GM12878 (cell line): Measurements from ENCODE around the gene UBE2O. TPM values are rescaled to one million over a fixed set of nuclear protein-coding genes. Genes with fewer than 3 reads are reported as not detected.
A peak's percentile ranks its signal among the peaks of the same experiment; 100 is the strongest.

Experiments
- ATAC-seq: fragments of 200-7000 bp; cut with Tn5 transposase; 3 replicates; pipeline ENCODE4 v1.9.1; 2020; ENCODE audit warnings: mild to moderate bottlenecking, moderate library complexity
- BruUV-seq: library from RNA; stranded (reverse); fragments of 400-500 nt; replicated peaks from 2 replicates; lab custom pipeline; 2021; lab: Mats Ljungman, UMichigan
- CTCF ChIA-PET: fragments of 300-600 bp; sonication (Branson Sonifier 250); formaldehyde crosslinking; extraction: SDS; loops from one replicate; lab custom pipeline; 2021; ENCODE audit warnings: inconsistent platforms; lab: Yijun Ruan, JAX
- POLR2A ChIA-PET: fragments of 350-600 bp; formaldehyde crosslinking; extraction: SDS; loops from one replicate; lab custom pipeline; 2021; ENCODE audit warnings: inconsistent platforms; lab: Charles Lee
- RAD21 ChIA-PET: fragments of 300-600 bp; sonication (Branson Sonifier 250); formaldehyde crosslinking; loops from one replicate; lab custom pipeline; 2023; ENCODE audit warnings: antibody characterized with exemption; ENCODE audit not compliant: unreplicated experiment; lab: Charles Lee
- SMC1A ChIA-PET: fragments of 300-600 bp; sonication (Branson Sonifier 250); formaldehyde crosslinking; loops from one replicate; lab custom pipeline; 2023; ENCODE audit not compliant: unreplicated experiment, uncharacterized antibody; lab: Charles Lee
- DNase-seq: peaks from one replicate; pipeline ENCODE4 v3.0.0-alpha.2; 2011; ENCODE audit warnings: low read depth, low spot score
- FAIRE-seq: peaks from 3 replicates; lab custom pipeline; 2011; peaks lifted over from hg19 to GRCh38; lab: Jason Lieb, UNC
- H2AFZ ChIP-seq: 2 replicates; pipeline ENCODE4 v1.6.0; 2011; ENCODE audit warnings: low read depth, low read length, control low read depth; ENCODE audit not compliant: control insufficient read depth
- H3K27ac ChIP-seq: 2 replicates; pipeline ENCODE4 v1.5.1; 2011; ENCODE audit warnings: control low read depth; ENCODE audit not compliant: control insufficient read depth, insufficient read depth
- H3K27me3 ChIP-seq, 2 experiments: replicated peaks in 1 of 2; 2 replicates each; pipeline versions ENCODE4 v1.6.0 to v1.6.1; 2011; ENCODE audit warnings: low read length in 1 of 2; ENCODE audit not compliant: control insufficient read depth in 2 of 2, insufficient read depth in 2 of 2
- H3K36me3 ChIP-seq, 2 experiments: 2 replicates each; pipeline ENCODE4 v1.5.1; 2011; ENCODE audit warnings: low read length in 1 of 2; ENCODE audit not compliant: control insufficient read depth in 2 of 2, insufficient read depth in 2 of 2
- H3K4me1 ChIP-seq: 2 replicates; pipeline ENCODE4 v1.6.1; 2011; ENCODE audit warnings: mild to moderate bottlenecking, low read length, moderate library complexity, mixed read lengths; ENCODE audit not compliant: control insufficient read depth, insufficient read depth
- H3K4me2 ChIP-seq: 2 replicates; pipeline ENCODE4 v1.6.0; 2011; ENCODE audit warnings: control low read depth; ENCODE audit not compliant: control insufficient read depth, insufficient read depth
- H3K4me3 ChIP-seq: fragments of 200-600 bp; sonication (generic); 2 replicates; pipeline ENCODE4 v1.5.1; 2016
- H3K79me2 ChIP-seq: 2 replicates; pipeline ENCODE4 v1.6.0; 2011; ENCODE audit warnings: low read length; ENCODE audit not compliant: control insufficient read depth, insufficient read depth
- H3K9ac ChIP-seq: 2 replicates; pipeline ENCODE4 v1.8.0; 2011; ENCODE audit warnings: low read length, control low read depth, mixed read lengths; ENCODE audit not compliant: control insufficient read depth, insufficient read depth
- H3K9me3 ChIP-seq: replicated peaks from 3 replicates; pipeline ENCODE4 v1.5.1; 2011; ENCODE audit warnings: mild to moderate bottlenecking, low read length; ENCODE audit not compliant: control insufficient read depth, insufficient read depth
- H4K20me1 ChIP-seq: 2 replicates; pipeline ENCODE4 v1.6.0; 2011; ENCODE audit not compliant: control insufficient read depth, insufficient read depth
- CEBPB ChIP-seq, 2 experiments: fragments of 150-350 bp in 1 of 2; IDR thresholded peaks; 2 replicates each; pipeline ENCODE4 v1.6.1; 2012 to 2014; ENCODE audit warnings: low read depth in 2 of 2, low read length in 2 of 2, borderline replicate concordance in 1 of 2, inconsistent platforms in 1 of 2
- CHD2 ChIP-seq: IDR thresholded peaks from 2 replicates; pipeline ENCODE4 v1.6.1; 2011; ENCODE audit warnings: low read depth, low read length, improper control_type of control experiment, borderline replicate concordance
- IKZF2 ChIP-seq, 2 experiments: fragments of 450-650 bp; IDR thresholded peaks; 2 replicates each; pipeline ENCODE4 v1.6.1; 2017; ENCODE audit warnings: mild to moderate bottlenecking in 2 of 2, moderate library complexity in 2 of 2
- MTA2 ChIP-seq: fragments of 450-650 bp; IDR thresholded peaks from 2 replicates; pipeline ENCODE4 v1.6.1; 2016; ENCODE audit warnings: low read depth, mild to moderate bottlenecking, moderate library complexity
- MYC ChIP-seq: IDR thresholded peaks from 2 replicates; pipeline ENCODE4 v1.6.1; 2011; ENCODE audit warnings: mild to moderate bottlenecking, low read length, moderate library complexity, inconsistent platforms; ENCODE audit not compliant: insufficient read depth, insufficient replicate concordance, insufficient read length, severe bottlenecking
- POLR2AphosphoS5 ChIP-seq: IDR thresholded peaks from 2 replicates; pipeline ENCODE4 v1.6.1; 2011; ENCODE audit warnings: mild to moderate bottlenecking, low read length, inconsistent platforms
- SIN3A ChIP-seq: IDR thresholded peaks from 2 replicates; pipeline ENCODE4 v1.6.1; 2012; ENCODE audit warnings: low read depth, low read length, improper control_type of control experiment
- SMAD1 ChIP-seq: fragments of 450-650 bp; IDR thresholded peaks from 2 replicates; pipeline ENCODE4 v1.6.1; 2018; ENCODE audit warnings: mild to moderate bottlenecking, low read depth; ENCODE audit not compliant: partially characterized antibody
- SREBF1 ChIP-seq: IDR thresholded peaks from 2 replicates; pipeline ENCODE4 v1.6.1; 2012; ENCODE audit warnings: mild to moderate bottlenecking, low read length
- STAT1 ChIP-seq: fragments of 450-650 bp; conservative IDR thresholded peaks from 2 replicates; pipeline ENCODE4 v1.6.1; 2014; ENCODE audit warnings: antibody characterized with exemption, mild to moderate bottlenecking
- ZNF274 ChIP-seq: IDR thresholded peaks from one replicate; pipeline ENCODE4 v1.8.0; 2011; ENCODE audit not compliant: insufficient read length, insufficient read depth
- WGBS: methylation state at CpG from one replicate; pipeline ENCODE4 v1.1.6; 2016; ENCODE audit warnings: low lambda C conversion rate; ENCODE audit not compliant: insufficient replicate concordance, insufficient coverage; ENCODE audit errors: missing lambda C conversion rate; 5-methylcytosine and 5-hydroxymethylcytosine counted together
- in situ Hi-C: fragments of 300-500 bp; cut with MboI; formaldehyde crosslinking; loops from 9 replicates; pipeline ENCODE4 v1.14.3; 2018; ENCODE audit warnings: mixed read lengths
- intact Hi-C: fragments of 100-400 bp; cut with micrococcal nuclease; formaldehyde crosslinking; loops from one replicate; pipeline ENCODE4 v1.14.2; 2022; ENCODE audit not compliant: unreplicated experiment
- polyA plus RNA-seq, 11 experiments: library from polyadenylated mRNA; depleted of rRNA in 4 of 11; unstranded in 6 of 11; stranded (reverse) in 5 of 11; fragments of >200 nt; fragmentation: Nextera tagmentation in 4 of 11; fragmentation: Illumina TruSeq in 1 of 11; extraction: Ambion mirVana in 4 of 11; extraction: Trizol in 1 of 11; gene quantifications; 1 replicate in 1 of 11; 2 replicates in 10 of 11; pipeline versions ENCODE4 v1.2.1 to v1.2.3, GENCODE V29; 2011 to 2016; ENCODE audit warnings: inconsistent platforms in 2 of 11, missing spikeins in 2 of 11, low read depth in 1 of 11
- total RNA-seq, 4 experiments: library from RNA; depleted of rRNA in 3 of 4; stranded (reverse); fragments of >200 nt in 3 of 4; fragmentation: Illumina TruSeq in 1 of 4; extraction: Trizol in 1 of 4; gene quantifications; 2 replicates each; pipeline versions ENCODE4 v1.2.1 to v1.2.3, GENCODE V29; 2013 to 2021
- TF ChIP-seq, protein P1 (sequence below): fragments of 450-650 bp; formaldehyde crosslinking; IDR thresholded peaks from 2 replicates; pipeline ENCODE4 v1.5.0; 2022; ENCODE audit warnings: mild to moderate bottlenecking, missing genetic modification characterization
- TF ChIP-seq, protein P2 (sequence below): fragments of 450-650 bp; IDR thresholded peaks from 2 replicates; pipeline ENCODE4 v1.6.1; 2018; ENCODE audit warnings: mild to moderate bottlenecking, low read depth, moderate library complexity; ENCODE audit not compliant: partially characterized antibody
- TF ChIP-seq, protein P3 (sequence below): IDR thresholded peaks from 2 replicates; pipeline ENCODE4 v1.6.1; 2011; ENCODE audit warnings: borderline replicate concordance, low read depth, mild to moderate bottlenecking, moderate library complexity, low read length; ENCODE audit not compliant: insufficient read depth, poor library complexity, severe bottlenecking
- TF ChIP-seq, protein P4 (sequence below): fragments of 450-650 bp; IDR thresholded peaks from 2 replicates; pipeline ENCODE4 v1.6.1; 2014; ENCODE audit warnings: mild to moderate bottlenecking

UBE2O gene
- total and polyA plus RNA-seq, 10 of the 15 experiments (the other 5 are each of a cell fraction or from before 2014, with no cell fraction given): 2.1 to 39.0 (median 14.1) TPM

DNA sequence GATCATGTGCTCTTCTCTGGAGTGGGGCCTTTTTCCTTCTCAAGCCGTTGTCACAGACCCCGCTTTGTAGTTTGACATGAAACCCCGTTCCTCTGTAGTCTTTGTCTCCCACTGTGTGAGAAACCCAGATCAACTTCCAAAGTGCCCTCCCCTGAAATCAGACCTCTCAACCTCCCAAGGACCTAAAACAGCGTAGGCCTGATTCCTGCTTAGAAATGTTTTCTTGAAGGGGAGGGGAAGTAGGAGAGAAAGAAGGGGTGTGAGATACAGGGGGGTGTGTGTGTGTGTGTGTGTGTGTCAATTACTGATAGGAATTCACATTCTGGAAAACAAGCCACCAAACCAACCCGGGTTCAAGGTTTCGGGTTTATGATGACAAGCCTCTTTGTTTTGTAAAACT lies 1.4 kb downstream of the UBE2O start:
- H3K4me3 ChIP-seq: peak overlapping the region; percentile 88
- FAIRE-seq (no peak), ATAC-seq (no peak), DNase-seq (no peak)
- H3K4me1 ChIP-seq: peaks cover 15% of the 10 kb centered on the region
- WGBS: 60% methylated on average over 6 of the region's 6 CpGs
- ChIA-PET CTCF (interaction anchor here (4.6 kb wide), 1 partner anchor 43 kb away, joined by 22 read pairs; no protein-coding TSS in a partner anchor), POLR2A (interaction anchor here (0.7 to 2.2 kb wide), 2 partner anchors 48 to 51 kb away, joined by 3 to 7 read pairs; no protein-coding TSS in a partner anchor), SMC1A (interaction anchor here (0.8 to 2.5 kb wide), 4 partner anchors 8 to 55 kb away, joined by 3 to 7 read pairs (median 4); no protein-coding TSS in a partner anchor), RAD21 (no interaction called here)
- in situ Hi-C loops (no loop called here), intact Hi-C loops (no loop called here)
- no peaks in the 10 kb centered on the region for H3K36me3 ChIP-seq
- H3K27ac ChIP-seq: no peak overlapping the region
- no peaks in the 10 kb centered on the region for H3K9me3 ChIP-seq
- peak overlapping the region; percentile 63 for H3K9ac ChIP-seq
- TF ChIP-seq ZNF274 (no peak), CHD2 (no peak), SIN3A (no peak), SREBF1 (no peak), STAT1 (no peak), MTA2 (no peak), CEBPB (IDR thresholded peaks at IDR 0.05; ENCODE audit: borderline replicate concordance in 1 of 2, low read depth in 2 of 2, low read length in 2 of 2) (no peak), IKZF2 (IDR thresholded peaks at IDR 0.05) (no peak), SMAD1 (no peak), POLR2AphosphoS5 (no peak), MYC (no peak)
- TF ChIP-seq, protein P1, sequence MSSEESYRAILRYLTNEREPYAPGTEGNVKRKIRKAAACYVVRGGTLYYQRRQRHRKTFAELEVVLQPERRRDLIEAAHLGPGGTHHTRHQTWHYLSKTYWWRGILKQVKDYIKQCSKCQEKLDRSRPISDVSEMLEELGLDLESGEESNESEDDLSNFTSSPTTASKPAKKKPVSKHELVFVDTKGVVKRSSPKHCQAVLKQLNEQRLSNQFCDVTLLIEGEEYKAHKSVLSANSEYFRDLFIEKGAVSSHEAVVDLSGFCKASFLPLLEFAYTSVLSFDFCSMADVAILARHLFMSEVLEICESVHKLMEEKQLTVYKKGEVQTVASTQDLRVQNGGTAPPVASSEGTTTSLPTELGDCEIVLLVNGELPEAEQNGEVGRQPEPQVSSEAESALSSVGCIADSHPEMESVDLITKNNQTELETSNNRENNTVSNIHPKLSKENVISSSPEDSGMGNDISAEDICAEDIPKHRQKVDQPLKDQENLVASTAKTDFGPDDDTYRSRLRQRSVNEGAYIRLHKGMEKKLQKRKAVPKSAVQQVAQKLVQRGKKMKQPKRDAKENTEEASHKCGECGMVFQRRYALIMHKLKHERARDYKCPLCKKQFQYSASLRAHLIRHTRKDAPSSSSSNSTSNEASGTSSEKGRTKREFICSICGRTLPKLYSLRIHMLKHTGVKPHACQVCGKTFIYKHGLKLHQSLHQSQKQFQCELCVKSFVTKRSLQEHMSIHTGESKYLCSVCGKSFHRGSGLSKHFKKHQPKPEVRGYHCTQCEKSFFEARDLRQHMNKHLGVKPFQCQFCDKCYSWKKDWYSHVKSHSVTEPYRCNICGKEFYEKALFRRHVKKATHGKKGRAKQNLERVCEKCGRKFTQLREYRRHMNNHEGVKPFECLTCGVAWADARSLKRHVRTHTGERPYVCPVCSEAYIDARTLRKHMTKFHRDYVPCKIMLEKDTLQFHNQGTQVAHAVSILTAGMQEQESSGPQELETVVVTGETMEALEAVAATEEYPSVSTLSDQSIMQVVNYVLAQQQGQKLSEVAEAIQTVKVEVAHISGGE (CRISPR knock-in tag): no peak
- TF ChIP-seq, protein P2, sequence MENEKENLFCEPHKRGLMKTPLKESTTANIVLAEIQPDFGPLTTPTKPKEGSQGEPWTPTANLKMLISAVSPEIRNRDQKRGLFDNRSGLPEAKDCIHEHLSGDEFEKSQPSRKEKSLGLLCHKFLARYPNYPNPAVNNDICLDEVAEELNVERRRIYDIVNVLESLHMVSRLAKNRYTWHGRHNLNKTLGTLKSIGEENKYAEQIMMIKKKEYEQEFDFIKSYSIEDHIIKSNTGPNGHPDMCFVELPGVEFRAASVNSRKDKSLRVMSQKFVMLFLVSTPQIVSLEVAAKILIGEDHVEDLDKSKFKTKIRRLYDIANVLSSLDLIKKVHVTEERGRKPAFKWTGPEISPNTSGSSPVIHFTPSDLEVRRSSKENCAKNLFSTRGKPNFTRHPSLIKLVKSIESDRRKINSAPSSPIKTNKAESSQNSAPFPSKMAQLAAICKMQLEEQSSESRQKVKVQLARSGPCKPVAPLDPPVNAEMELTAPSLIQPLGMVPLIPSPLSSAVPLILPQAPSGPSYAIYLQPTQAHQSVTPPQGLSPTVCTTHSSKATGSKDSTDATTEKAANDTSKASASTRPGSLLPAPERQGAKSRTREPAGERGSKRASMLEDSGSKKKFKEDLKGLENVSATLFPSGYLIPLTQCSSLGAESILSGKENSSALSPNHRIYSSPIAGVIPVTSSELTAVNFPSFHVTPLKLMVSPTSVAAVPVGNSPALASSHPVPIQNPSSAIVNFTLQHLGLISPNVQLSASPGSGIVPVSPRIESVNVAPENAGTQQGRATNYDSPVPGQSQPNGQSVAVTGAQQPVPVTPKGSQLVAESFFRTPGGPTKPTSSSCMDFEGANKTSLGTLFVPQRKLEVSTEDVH: no peak
- TF ChIP-seq, protein P3, sequence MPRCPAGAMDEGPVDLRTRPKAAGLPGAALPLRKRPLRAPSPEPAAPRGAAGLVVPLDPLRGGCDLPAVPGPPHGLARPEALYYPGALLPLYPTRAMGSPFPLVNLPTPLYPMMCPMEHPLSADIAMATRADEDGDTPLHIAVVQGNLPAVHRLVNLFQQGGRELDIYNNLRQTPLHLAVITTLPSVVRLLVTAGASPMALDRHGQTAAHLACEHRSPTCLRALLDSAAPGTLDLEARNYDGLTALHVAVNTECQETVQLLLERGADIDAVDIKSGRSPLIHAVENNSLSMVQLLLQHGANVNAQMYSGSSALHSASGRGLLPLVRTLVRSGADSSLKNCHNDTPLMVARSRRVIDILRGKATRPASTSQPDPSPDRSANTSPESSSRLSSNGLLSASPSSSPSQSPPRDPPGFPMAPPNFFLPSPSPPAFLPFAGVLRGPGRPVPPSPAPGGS: no peak
- TF ChIP-seq, protein P4, sequence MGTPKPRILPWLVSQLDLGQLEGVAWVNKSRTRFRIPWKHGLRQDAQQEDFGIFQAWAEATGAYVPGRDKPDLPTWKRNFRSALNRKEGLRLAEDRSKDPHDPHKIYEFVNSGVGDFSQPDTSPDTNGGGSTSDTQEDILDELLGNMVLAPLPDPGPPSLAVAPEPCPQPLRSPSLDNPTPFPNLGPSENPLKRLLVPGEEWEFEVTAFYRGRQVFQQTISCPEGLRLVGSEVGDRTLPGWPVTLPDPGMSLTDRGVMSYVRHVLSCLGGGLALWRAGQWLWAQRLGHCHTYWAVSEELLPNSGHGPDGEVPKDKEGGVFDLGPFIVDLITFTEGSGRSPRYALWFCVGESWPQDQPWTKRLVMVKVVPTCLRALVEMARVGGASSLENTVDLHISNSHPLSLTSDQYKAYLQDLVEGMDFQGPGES: no peak
- 0 out of 2 replicates have a peak, but pooled peaks cover 2% of the 10 kb centered on the region for H4K20me1 ChIP-seq
- H2AFZ ChIP-seq: no peak overlapping the region
- H3K4me2 ChIP-seq: peak overlapping the region; percentile 93
- BruUV-seq: no TSS peak
- H3K27me3 ChIP-seq: no peaks in the 10 kb centered on the region
- H3K79me2 ChIP-seq: peaks cover 61% of the 10 kb centered on the region
